Measurements from ENCODE around the gene TRPM1.

The TRPM1 gene

GRCh38 chr15:30991255-30992235 is 110.0 kb downstream of the TRPM1 start, which contains the start of gene MTMR10:
Gene MTMR10, minus strand, starts transcription at chr15:30991628. Its CDS starts 122 bp downstream, at chr15:30991506.
- Histone ChIP-seq H3K36me3 (ENCODE audit: insufficient read depth, insufficient read length, low read length) (peaks cover 7% of the 10 kb centered on the region), H3K9me3 (ENCODE audit: insufficient read depth, low read length) (no peaks in the 10 kb centered on the region), H3K4me1 (ENCODE audit: insufficient read depth, insufficient read length) (no peaks in the 10 kb centered on the region), H3K4me3 (ENCODE audit: insufficient read length, low read depth) (peak within 1 kb of the TSS; percentile 76), H3K27me3 (ENCODE audit: insufficient read depth, insufficient read length) (no peaks in the 10 kb centered on the region), H3K9ac (ENCODE audit: insufficient read length, low read depth) (peak within 1 kb of the TSS; percentile 94)
- peak; percentile 44 for DNase-seq (ENCODE audit: low read depth, low spot score)
- TF ChIP-seq YY1 (IDR thresholded peaks at IDR 0.05; ENCODE audit: insufficient read depth, insufficient read length) (no peak), SUZ12 (IDR thresholded peaks at IDR 0.05; ENCODE audit: extremely low read depth, insufficient read depth, insufficient read length) (no peak), ZNF274 (IDR thresholded peaks at IDR 0.05; ENCODE audit: low read depth, low read length) (no peak)

- Histone ChIP-seq H3K9me3 (ENCODE audit: insufficient read depth, low read length) (no peaks in the 10 kb centered on the region), H3K4me3 (ENCODE audit: insufficient read length, low read depth) (peak overlapping the region; percentile 76), H3K27me3 (ENCODE audit: insufficient read depth, insufficient read length) (no peaks in the 10 kb centered on the region), H3K4me1 (ENCODE audit: insufficient read depth, insufficient read length) (no peaks in the 10 kb centered on the region), H3K36me3 (ENCODE audit: insufficient read depth, insufficient read length, low read length) (peaks cover 13% of the 10 kb centered on the region), H3K9ac (ENCODE audit: insufficient read length, low read depth) (peak overlapping the region; percentile 94)
- no peak for DNase-seq (ENCODE audit: low read depth, low spot score)
- TF ChIP-seq ZNF274 (IDR thresholded peaks at IDR 0.05; ENCODE audit: low read depth, low read length) (no peak), SUZ12 (IDR thresholded peaks at IDR 0.05; ENCODE audit: extremely low read depth, insufficient read depth, insufficient read length) (no peak), YY1 (IDR thresholded peaks at IDR 0.05; ENCODE audit: insufficient read depth, insufficient read length) (no peak)
Observed at GRCh38 chr15:30990446-30991254, 110.9 kb downstream of the TRPM1 start.

DNA sequence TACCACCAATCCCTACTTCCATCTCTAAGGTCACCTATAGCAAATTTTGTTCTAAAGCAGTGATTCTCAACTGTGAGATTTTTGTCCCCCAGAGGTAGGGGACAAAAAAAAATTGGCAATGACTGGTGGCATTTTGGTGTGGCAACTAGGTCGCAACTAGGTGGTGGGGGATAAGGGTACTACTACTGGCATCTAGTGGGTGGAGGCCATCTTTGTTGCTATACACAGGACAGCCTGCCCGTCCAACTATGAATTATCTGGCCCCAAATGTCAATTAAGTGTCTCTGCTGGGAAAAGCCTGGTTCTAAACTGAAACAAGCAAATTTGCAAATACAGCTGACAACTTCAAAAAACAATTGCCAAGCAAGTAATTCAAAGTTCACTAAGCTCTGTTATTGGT is 111.5 kb downstream of the TRPM1 start:
- peaks cover 17% of the 10 kb centered on the region for H3K36me3 ChIP-seq (ENCODE audit: insufficient read depth, insufficient read length, low read length)
- no peaks in the 10 kb centered on the region for H3K27me3 ChIP-seq (ENCODE audit: insufficient read depth, insufficient read length)
- TF ChIP-seq ZNF274 (IDR thresholded peaks at IDR 0.05; ENCODE audit: low read depth, low read length) (no peak), SUZ12 (IDR thresholded peaks at IDR 0.05; ENCODE audit: extremely low read depth, insufficient read depth, insufficient read length) (no peak), YY1 (IDR thresholded peaks at IDR 0.05; ENCODE audit: insufficient read depth, insufficient read length) (no peak)
- no peaks in the 10 kb centered on the region for H3K4me1 ChIP-seq (ENCODE audit: insufficient read depth, insufficient read length)
- DNase-seq (ENCODE audit: low read depth, low spot score): no peak
- peak overlapping the region; percentile 32 for H3K9ac ChIP-seq (ENCODE audit: insufficient read length, low read depth)
- no peaks in the 10 kb centered on the region for H3K9me3 ChIP-seq (ENCODE audit: insufficient read depth, low read length)
- H3K4me3 ChIP-seq (ENCODE audit: insufficient read length, low read depth): peak overlapping the region; percentile 3

DNA sequence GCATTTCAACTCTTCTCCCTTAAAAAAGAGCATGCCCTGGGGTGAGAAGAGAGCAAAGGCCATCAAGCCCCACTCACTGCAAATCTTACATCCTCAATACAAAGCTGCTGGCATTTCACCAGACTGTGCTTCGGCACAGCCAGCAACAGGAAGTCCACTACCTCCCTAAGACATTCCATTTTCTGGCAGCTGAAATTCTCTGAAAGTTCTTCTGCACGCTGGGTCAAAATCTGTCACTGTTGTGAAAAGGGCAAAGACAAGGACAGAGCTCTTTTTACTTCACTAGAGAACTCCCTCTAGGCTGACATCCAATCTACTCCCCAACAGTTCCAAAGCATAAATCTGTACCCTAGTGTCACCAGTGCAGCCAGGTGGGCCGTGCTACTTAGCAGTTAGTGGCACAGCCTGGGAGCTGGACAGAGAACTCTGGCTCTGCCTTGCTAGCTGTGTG is 116.4 kb downstream of the TRPM1 start:
- TF ChIP-seq SUZ12 (IDR thresholded peaks at IDR 0.05; ENCODE audit: extremely low read depth, insufficient read depth, insufficient read length): no peak
- TF ChIP-seq YY1 (IDR thresholded peaks at IDR 0.05; ENCODE audit: insufficient read depth, insufficient read length): no peak
- no peak for TF ChIP-seq ZNF274 (IDR thresholded peaks at IDR 0.05; ENCODE audit: low read depth, low read length)
- Histone ChIP-seq H3K9ac (ENCODE audit: insufficient read length, low read depth) (no peak overlapping the region), H3K36me3 (ENCODE audit: insufficient read depth, insufficient read length, low read length) (peaks cover 37% of the 10 kb centered on the region), H3K4me3 (ENCODE audit: insufficient read length, low read depth) (no peak overlapping the region), H3K4me1 (ENCODE audit: insufficient read depth, insufficient read length) (no peaks in the 10 kb centered on the region), H3K9me3 (ENCODE audit: insufficient read depth, low read length) (no peaks in the 10 kb centered on the region), H3K27me3 (ENCODE audit: insufficient read depth, insufficient read length) (no peaks in the 10 kb centered on the region)
- no peak for DNase-seq (ENCODE audit: low read depth, low spot score)

DNA sequence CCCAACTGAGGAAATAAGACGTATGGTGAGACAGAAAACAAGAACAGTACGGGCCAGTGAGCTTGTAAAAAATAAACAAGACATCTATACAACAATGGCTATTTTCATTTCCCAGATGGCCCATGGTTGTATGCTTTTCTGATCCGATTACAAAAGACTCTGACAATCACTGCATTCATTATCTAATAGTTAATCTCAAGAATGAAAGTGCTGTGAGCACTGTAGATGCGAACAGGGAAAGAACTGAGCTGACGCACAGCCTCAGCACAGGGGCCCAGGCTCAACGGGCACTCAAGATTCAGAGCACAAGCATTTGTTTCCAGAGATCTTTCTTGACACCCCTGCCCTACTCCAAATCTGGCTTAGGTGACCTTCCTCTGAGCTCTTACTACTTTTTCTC is 117.0 kb downstream of the TRPM1 start:
- Histone ChIP-seq H3K4me1 (ENCODE audit: insufficient read depth, insufficient read length) (no peaks in the 10 kb centered on the region), H3K4me3 (ENCODE audit: insufficient read length, low read depth) (no peak overlapping the region)

DNA sequence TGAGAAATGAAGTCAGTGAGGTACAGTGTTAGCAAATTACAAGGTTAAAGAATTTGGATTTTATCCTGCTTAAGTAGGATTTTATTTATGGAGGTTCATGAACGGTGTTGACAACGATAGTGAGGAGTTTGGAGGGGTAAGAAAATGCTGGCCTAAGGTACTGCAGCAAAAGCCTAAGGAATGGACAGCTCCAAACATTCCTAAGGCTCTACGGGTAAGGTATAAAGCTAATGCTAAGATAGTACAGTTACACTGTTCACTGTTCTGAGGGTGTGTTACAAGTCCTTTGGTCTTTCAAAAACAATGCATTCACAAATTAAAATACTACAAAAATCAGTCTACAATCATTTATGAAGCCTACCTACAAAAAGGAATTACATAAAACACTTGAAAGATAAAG is 117.4 kb downstream of the TRPM1 start:
- no peak overlapping the region for H3K9ac ChIP-seq (ENCODE audit: insufficient read length, low read depth)
- H3K27me3 ChIP-seq (ENCODE audit: insufficient read depth, insufficient read length): no peaks in the 10 kb centered on the region
- DNase-seq (ENCODE audit: low read depth, low spot score): no peak
- no peaks in the 10 kb centered on the region for H3K4me1 ChIP-seq (ENCODE audit: insufficient read depth, insufficient read length)
- H3K36me3 ChIP-seq (ENCODE audit: insufficient read depth, insufficient read length, low read length): peaks cover 41% of the 10 kb centered on the region
- no peak for TF ChIP-seq SUZ12 (IDR thresholded peaks at IDR 0.05; ENCODE audit: extremely low read depth, insufficient read depth, insufficient read length)
- no peak for TF ChIP-seq ZNF274 (IDR thresholded peaks at IDR 0.05; ENCODE audit: low read depth, low read length)
- TF ChIP-seq YY1 (IDR thresholded peaks at IDR 0.05; ENCODE audit: insufficient read depth, insufficient read length): no peak
- no peaks in the 10 kb centered on the region for H3K9me3 ChIP-seq (ENCODE audit: insufficient read depth, low read length)
- H3K4me3 ChIP-seq (ENCODE audit: insufficient read length, low read depth): no peak overlapping the region

More for the DNA sequence above, 117.0 kb downstream of the TRPM1 start:
- H3K27me3 ChIP-seq (ENCODE audit: insufficient read depth, insufficient read length): no peaks in the 10 kb centered on the region
- no peak overlapping the region for H3K9ac ChIP-seq (ENCODE audit: insufficient read length, low read depth)
- H3K9me3 ChIP-seq (ENCODE audit: insufficient read depth, low read length): no peaks in the 10 kb centered on the region
- peaks cover 41% of the 10 kb centered on the region for H3K36me3 ChIP-seq (ENCODE audit: insufficient read depth, insufficient read length, low read length)
- no peak for DNase-seq (ENCODE audit: low read depth, low spot score)
- TF ChIP-seq ZNF274 (IDR thresholded peaks at IDR 0.05; ENCODE audit: low read depth, low read length) (no peak), SUZ12 (IDR thresholded peaks at IDR 0.05; ENCODE audit: extremely low read depth, insufficient read depth, insufficient read length) (no peak), YY1 (IDR thresholded peaks at IDR 0.05; ENCODE audit: insufficient read depth, insufficient read length) (no peak)
